Measurements from ENCODE around the gene KRT24.

KRT24 gene

GRCh38 chr17:40694584-40694983, 9.0 kb downstream of the KRT24 start:
- H3K4me1 ChIP-seq (ENCODE audit: control insufficient read depth in 1 of 2, insufficient read depth in 2 of 2, low read length in 2 of 2): no peaks in the 10 kb centered on the region
- H3K4me3 ChIP-seq (ENCODE audit: low read depth in 1 of 2, low read length in 2 of 2): no peak overlapping the region
- no peaks in the 10 kb centered on the region for H3K27me3 ChIP-seq (ENCODE audit: low read depth, low read length)
- no peaks in the 10 kb centered on the region for H3K36me3 ChIP-seq (ENCODE audit: control insufficient read depth in 1 of 2, insufficient read depth in 2 of 2, low read length in 2 of 2)
- no peaks in the 10 kb centered on the region for H3K9me3 ChIP-seq (ENCODE audit: control insufficient read depth in 1 of 2, low read length in 2 of 2)
- H3K27ac ChIP-seq (ENCODE audit: low read length): no peak overlapping the region

GRCh38 chr17:40687106-40687505, 16.4 kb downstream of the KRT24 start:
- H3K36me3 ChIP-seq (ENCODE audit: control insufficient read depth in 1 of 2, insufficient read depth in 2 of 2, low read length in 2 of 2): no peaks in the 10 kb centered on the region
- H3K4me1 ChIP-seq (ENCODE audit: control insufficient read depth in 1 of 2, insufficient read depth in 2 of 2, low read length in 2 of 2): no peaks in the 10 kb centered on the region
- no peaks in the 10 kb centered on the region for H3K27me3 ChIP-seq (ENCODE audit: low read depth, low read length)
- no peak overlapping the region for H3K27ac ChIP-seq (ENCODE audit: low read length)
- no peak overlapping the region for H3K4me3 ChIP-seq (ENCODE audit: low read depth in 1 of 2, low read length in 2 of 2)
- no peaks in the 10 kb centered on the region for H3K9me3 ChIP-seq (ENCODE audit: control insufficient read depth in 1 of 2, low read length in 2 of 2)

- Histone ChIP-seq H3K27me3 (ENCODE audit: low read depth, low read length) (no peaks in the 10 kb centered on the region), H3K9me3 (ENCODE audit: control insufficient read depth in 1 of 2, low read length in 2 of 2) (no peaks in the 10 kb centered on the region), H3K27ac (ENCODE audit: low read length) (no peak overlapping the region), H3K4me1 (ENCODE audit: control insufficient read depth in 1 of 2, insufficient read depth in 2 of 2, low read length in 2 of 2) (no peaks in the 10 kb centered on the region), H3K4me3 (ENCODE audit: low read depth in 1 of 2, low read length in 2 of 2) (no peak overlapping the region), H3K36me3 (ENCODE audit: control insufficient read depth in 1 of 2, insufficient read depth in 2 of 2, low read length in 2 of 2) (no peaks in the 10 kb centered on the region)
Observed at GRCh38 chr17:40686192-40686591, 17.4 kb downstream of the KRT24 start.

- H3K27me3 ChIP-seq (ENCODE audit: low read depth, low read length): peaks cover 11% of the 10 kb centered on the region
- H3K27ac ChIP-seq (ENCODE audit: low read length): no peak overlapping the region
- H3K36me3 ChIP-seq (ENCODE audit: control insufficient read depth in 1 of 2, insufficient read depth in 2 of 2, low read length in 2 of 2): no peaks in the 10 kb centered on the region
- no peaks in the 10 kb centered on the region for H3K4me1 ChIP-seq (ENCODE audit: control insufficient read depth in 1 of 2, insufficient read depth in 2 of 2, low read length in 2 of 2)
- no peak overlapping the region for H3K4me3 ChIP-seq (ENCODE audit: low read depth in 1 of 2, low read length in 2 of 2)
- H3K9me3 ChIP-seq (ENCODE audit: control insufficient read depth in 1 of 2, low read length in 2 of 2): no peaks in the 10 kb centered on the region
Observed at GRCh38 chr17:40680998-40681397, 22.6 kb downstream of the KRT24 start.

DNA sequence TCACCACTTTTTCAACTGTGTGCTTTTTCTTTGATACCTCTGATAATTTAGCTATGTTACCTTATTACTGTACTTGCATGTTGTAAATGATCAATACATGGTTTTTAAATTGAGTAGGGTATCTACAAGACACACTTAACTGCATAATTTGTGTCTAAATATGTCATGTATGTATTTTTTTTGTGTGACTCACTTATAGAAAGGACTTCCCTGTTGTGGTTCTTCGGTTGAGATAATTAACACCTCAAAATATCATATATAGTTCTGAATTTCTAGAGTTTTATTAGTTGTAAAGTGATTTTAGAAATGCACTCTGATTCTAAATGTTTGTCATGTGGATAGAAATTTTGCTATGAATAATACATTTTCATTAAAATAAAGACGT, 24.0 kb downstream of the KRT24 start:
- peaks cover 11% of the 10 kb centered on the region for H3K27me3 ChIP-seq (ENCODE audit: low read depth, low read length)
- H3K27ac ChIP-seq (ENCODE audit: low read length): no peak overlapping the region
- H3K4me1 ChIP-seq (ENCODE audit: control insufficient read depth in 1 of 2, insufficient read depth in 2 of 2, low read length in 2 of 2): no peaks in the 10 kb centered on the region
- H3K4me3 ChIP-seq (ENCODE audit: low read depth in 1 of 2, low read length in 2 of 2): no peak overlapping the region
- H3K36me3 ChIP-seq (ENCODE audit: control insufficient read depth in 1 of 2, insufficient read depth in 2 of 2, low read length in 2 of 2): no peaks in the 10 kb centered on the region
- H3K9me3 ChIP-seq (ENCODE audit: control insufficient read depth in 1 of 2, low read length in 2 of 2): no peaks in the 10 kb centered on the region

- H3K27ac ChIP-seq (ENCODE audit: low read length): no peak overlapping the region
- no peak overlapping the region for H3K4me3 ChIP-seq (ENCODE audit: low read depth in 1 of 2, low read length in 2 of 2)
- peaks cover 11% of the 10 kb centered on the region for H3K27me3 ChIP-seq (ENCODE audit: low read depth, low read length)
- no peaks in the 10 kb centered on the region for H3K9me3 ChIP-seq (ENCODE audit: control insufficient read depth in 1 of 2, low read length in 2 of 2)
- H3K4me1 ChIP-seq (ENCODE audit: control insufficient read depth in 1 of 2, insufficient read depth in 2 of 2, low read length in 2 of 2): no peaks in the 10 kb centered on the region
- no peaks in the 10 kb centered on the region for H3K36me3 ChIP-seq (ENCODE audit: control insufficient read depth in 1 of 2, insufficient read depth in 2 of 2, low read length in 2 of 2)
Observed at GRCh38 chr17:40678902-40679522, 24.5 kb downstream of the KRT24 start.

DNA sequence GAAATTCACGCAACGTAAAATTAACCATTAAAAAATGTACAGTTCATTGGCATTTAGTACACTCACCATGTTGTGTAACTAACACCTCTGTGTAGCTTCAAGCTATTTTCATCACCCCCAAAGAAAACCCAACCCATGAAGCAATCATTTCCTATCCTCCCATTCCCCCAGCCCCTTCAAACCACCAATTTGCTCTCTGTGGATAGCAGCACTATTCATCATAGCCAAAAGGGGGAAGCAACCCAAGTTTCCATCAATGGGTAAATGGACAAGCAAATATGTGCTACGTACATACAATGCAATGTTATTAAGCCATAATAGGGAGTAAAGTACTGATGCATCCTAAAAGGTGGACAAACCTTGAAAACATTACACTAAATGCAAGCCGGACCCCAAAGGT, 27.6 kb downstream of the KRT24 start:
- peaks cover 11% of the 10 kb centered on the region for H3K27me3 ChIP-seq (ENCODE audit: low read depth, low read length)
- no peaks in the 10 kb centered on the region for H3K36me3 ChIP-seq (ENCODE audit: control insufficient read depth in 1 of 2, insufficient read depth in 2 of 2, low read length in 2 of 2)
- no peak overlapping the region for H3K27ac ChIP-seq (ENCODE audit: low read length)
- no peak overlapping the region for H3K4me3 ChIP-seq (ENCODE audit: low read depth in 1 of 2, low read length in 2 of 2)
- H3K9me3 ChIP-seq (ENCODE audit: control insufficient read depth in 1 of 2, low read length in 2 of 2): no peaks in the 10 kb centered on the region
- H3K4me1 ChIP-seq (ENCODE audit: control insufficient read depth in 1 of 2, insufficient read depth in 2 of 2, low read length in 2 of 2): no peaks in the 10 kb centered on the region

DNA sequence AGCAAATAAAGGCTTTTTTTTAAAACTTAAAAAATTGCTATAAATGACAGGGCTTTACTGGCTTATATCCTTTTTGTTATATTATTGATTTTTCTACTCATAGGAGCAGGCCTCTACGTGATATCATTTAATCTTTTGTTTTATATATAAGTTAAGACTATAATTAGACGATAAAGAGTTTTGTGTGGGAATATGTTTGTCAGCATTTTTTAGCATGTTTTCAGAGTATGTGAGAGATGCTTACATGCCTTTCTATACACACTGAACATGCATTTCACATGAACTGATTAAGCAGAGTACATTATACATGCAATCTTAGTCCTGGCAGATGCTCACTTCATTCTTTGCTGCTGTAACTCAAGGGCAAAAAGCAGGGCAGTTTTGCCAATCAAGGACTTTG, 30.9 kb downstream of the KRT24 start:
- H3K27ac ChIP-seq (ENCODE audit: low read length): no peak overlapping the region
- H3K27me3 ChIP-seq (ENCODE audit: low read depth, low read length): peaks cover 6% of the 10 kb centered on the region
- H3K4me1 ChIP-seq (ENCODE audit: control insufficient read depth in 1 of 2, insufficient read depth in 2 of 2, low read length in 2 of 2): no peaks in the 10 kb centered on the region
- H3K9me3 ChIP-seq (ENCODE audit: control insufficient read depth in 1 of 2, low read length in 2 of 2): no peaks in the 10 kb centered on the region
- no peaks in the 10 kb centered on the region for H3K36me3 ChIP-seq (ENCODE audit: control insufficient read depth in 1 of 2, insufficient read depth in 2 of 2, low read length in 2 of 2)
- H3K4me3 ChIP-seq (ENCODE audit: low read depth in 1 of 2, low read length in 2 of 2): no peak overlapping the region

DNA sequence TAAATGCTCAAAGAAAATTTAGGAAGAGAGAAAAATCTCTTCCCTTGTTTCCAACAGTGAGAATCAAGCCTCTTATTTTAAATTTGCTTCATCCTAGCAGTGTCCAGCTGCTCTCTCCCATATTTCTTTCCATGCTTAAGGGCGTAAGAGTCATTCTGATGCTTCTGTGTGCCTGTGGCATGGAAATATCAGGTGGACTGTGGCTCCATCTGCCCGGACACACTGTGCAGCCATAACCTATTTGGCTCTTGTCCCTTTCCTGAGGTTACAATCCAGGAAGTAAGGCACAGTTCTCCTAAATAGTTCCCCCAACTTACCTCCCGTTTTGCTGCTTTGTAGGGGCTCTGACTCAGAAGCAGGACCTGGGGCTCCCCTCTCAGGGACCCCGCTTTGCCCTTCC, 32.3 kb downstream of the KRT24 start:
- Histone ChIP-seq H3K4me3 (ENCODE audit: low read depth in 1 of 2, low read length in 2 of 2) (no peak overlapping the region), H3K9me3 (ENCODE audit: control insufficient read depth in 1 of 2, low read length in 2 of 2) (no peaks in the 10 kb centered on the region), H3K27ac (ENCODE audit: low read length) (no peak overlapping the region), H3K4me1 (ENCODE audit: control insufficient read depth in 1 of 2, insufficient read depth in 2 of 2, low read length in 2 of 2) (no peaks in the 10 kb centered on the region), H3K36me3 (ENCODE audit: control insufficient read depth in 1 of 2, insufficient read depth in 2 of 2, low read length in 2 of 2) (no peaks in the 10 kb centered on the region), H3K27me3 (ENCODE audit: low read depth, low read length) (no peaks in the 10 kb centered on the region)

- H3K36me3 ChIP-seq (ENCODE audit: control insufficient read depth in 1 of 2, insufficient read depth in 2 of 2, low read length in 2 of 2): no peaks in the 10 kb centered on the region
- no peaks in the 10 kb centered on the region for H3K27me3 ChIP-seq (ENCODE audit: low read depth, low read length)
- H3K9me3 ChIP-seq (ENCODE audit: control insufficient read depth in 1 of 2, low read length in 2 of 2): no peaks in the 10 kb centered on the region
- no peak overlapping the region for H3K27ac ChIP-seq (ENCODE audit: low read length)
- H3K4me3 ChIP-seq (ENCODE audit: low read depth in 1 of 2, low read length in 2 of 2): no peak overlapping the region
- peaks cover 0 to 7% of the 10 kb centered on the region in 2 donors for H3K4me1 ChIP-seq (ENCODE audit: control insufficient read depth in 1 of 2, insufficient read depth in 2 of 2, low read length in 2 of 2)
Observed at GRCh38 chr17:40666331-40666730, 37.2 kb downstream of the KRT24 start.

GRCh38 chr17:40664582-40665333, 38.8 kb downstream of the KRT24 start, which contains the start of gene KRT222:
Gene KRT222, minus strand, starts transcription at chr17:40665177. Its CDS starts 78 bp downstream, at chr17:40665099.
- H3K27ac ChIP-seq (ENCODE audit: low read length): peak within 1 kb of the TSS; percentile 36
- peaks cover 0 to 7% of the 10 kb centered on the region in 2 donors for H3K4me1 ChIP-seq (ENCODE audit: control insufficient read depth in 1 of 2, insufficient read depth in 2 of 2, low read length in 2 of 2)
- H3K4me3 ChIP-seq (ENCODE audit: low read depth in 1 of 2, low read length in 2 of 2): peak within 1 kb of the TSS; percentile 51 to 63
- no peaks in the 10 kb centered on the region for H3K36me3 ChIP-seq (ENCODE audit: control insufficient read depth in 1 of 2, insufficient read depth in 2 of 2, low read length in 2 of 2)
- no peaks in the 10 kb centered on the region for H3K9me3 ChIP-seq (ENCODE audit: control insufficient read depth in 1 of 2, low read length in 2 of 2)
- H3K27me3 ChIP-seq (ENCODE audit: low read depth, low read length): no peaks in the 10 kb centered on the region

Data from muscle layer of duodenum (tissue), 2 donors.